HEK293 (cell line): ENCODE data around the gene AP3B1.

Experiments used
- ZBTB21 ChIP-seq: fragments of 450-650 bp; formaldehyde crosslinking; IDR thresholded peaks from 2 replicates; pipeline ENCODE4 v1.5.1; 2017; ENCODE audit warnings: missing biosample characterization, missing genetic modification characterization
- ZNF366 ChIP-seq: fragments of 450-650 bp; formaldehyde crosslinking; conservative IDR thresholded peaks from 2 replicates; pipeline ENCODE4 v1.5.1; 2016; ENCODE audit warnings: missing biosample characterization, missing genetic modification characterization
- TF ChIP-seq, protein P1 (sequence below): fragments of 450-650 bp; formaldehyde crosslinking; IDR thresholded peaks from 2 replicates; pipeline ENCODE4 v1.5.1; 2016; ENCODE audit warnings: missing biosample characterization, missing genetic modification characterization

DNA sequence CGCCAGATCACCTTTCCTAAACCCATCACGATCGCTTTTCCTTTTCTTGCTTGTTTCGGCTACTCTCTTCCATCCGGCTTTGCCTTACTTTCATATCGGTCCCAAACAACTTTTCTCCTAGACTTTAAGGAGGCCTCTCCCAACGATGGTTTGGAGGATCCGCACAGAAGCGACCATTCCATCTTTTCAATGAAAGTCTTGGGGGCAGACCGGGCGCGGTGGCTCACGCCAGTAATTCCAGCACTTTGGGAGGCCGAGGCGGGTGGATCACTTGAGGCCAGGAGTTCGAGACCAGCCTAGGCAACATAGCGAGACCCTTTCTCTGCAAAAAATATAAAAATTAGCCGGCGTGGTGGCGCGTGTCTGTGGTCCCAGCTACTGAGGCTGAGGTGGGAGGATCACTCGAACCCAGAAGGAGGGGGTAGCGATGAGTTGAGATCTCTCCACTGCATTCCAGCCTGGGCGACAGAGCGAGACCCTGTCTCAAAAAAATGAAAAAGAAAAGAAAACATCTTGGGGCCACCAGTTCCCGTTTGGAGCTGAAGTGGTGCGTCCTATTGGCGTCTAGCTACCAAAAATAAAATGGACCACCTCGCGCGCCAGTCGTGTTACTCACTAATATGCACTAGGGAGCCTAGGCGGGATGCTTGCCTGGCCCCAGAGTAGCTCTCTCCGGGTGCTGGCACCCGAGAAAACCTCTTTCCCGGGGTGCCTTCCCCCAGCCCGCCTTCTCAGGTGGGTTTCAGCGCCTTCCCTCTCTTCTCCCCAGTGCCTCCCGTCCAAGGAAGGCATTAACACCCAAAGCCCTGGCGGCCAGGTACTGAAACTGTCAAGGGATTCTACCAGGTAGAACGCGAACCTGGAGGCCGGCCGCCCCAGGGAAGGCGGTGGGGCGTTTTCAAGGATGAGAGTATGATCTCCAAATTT lies 800 bp upstream of the AP3B1 start:
- TF ChIP-seq, protein P1, sequence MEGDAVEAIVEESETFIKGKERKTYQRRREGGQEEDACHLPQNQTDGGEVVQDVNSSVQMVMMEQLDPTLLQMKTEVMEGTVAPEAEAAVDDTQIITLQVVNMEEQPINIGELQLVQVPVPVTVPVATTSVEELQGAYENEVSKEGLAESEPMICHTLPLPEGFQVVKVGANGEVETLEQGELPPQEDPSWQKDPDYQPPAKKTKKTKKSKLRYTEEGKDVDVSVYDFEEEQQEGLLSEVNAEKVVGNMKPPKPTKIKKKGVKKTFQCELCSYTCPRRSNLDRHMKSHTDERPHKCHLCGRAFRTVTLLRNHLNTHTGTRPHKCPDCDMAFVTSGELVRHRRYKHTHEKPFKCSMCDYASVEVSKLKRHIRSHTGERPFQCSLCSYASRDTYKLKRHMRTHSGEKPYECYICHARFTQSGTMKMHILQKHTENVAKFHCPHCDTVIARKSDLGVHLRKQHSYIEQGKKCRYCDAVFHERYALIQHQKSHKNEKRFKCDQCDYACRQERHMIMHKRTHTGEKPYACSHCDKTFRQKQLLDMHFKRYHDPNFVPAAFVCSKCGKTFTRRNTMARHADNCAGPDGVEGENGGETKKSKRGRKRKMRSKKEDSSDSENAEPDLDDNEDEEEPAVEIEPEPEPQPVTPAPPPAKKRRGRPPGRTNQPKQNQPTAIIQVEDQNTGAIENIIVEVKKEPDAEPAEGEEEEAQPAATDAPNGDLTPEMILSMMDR (tag by site-specific recombination): peak; percentile 40; the same call in 1 of the 2 replicates
- TF ChIP-seq ZBTB21 (tag by site-specific recombination) (no peak), ZNF366 (tag by site-specific recombination) (peak; percentile 85)
